Muscle layer of colon (tissue), 2 donors: Measurements from ENCODE around the gene RYR3.
"Not testable (repeated sequence)": the region's sequence is repeated elsewhere in the genome, so short reads cannot be mapped to it uniquely, and the experiment has no call there.

ENCODE experiments used
- H3K27ac ChIP-seq: one replicate; pipeline ENCODE4 v1.7.0; 2013; ENCODE audit warnings: low read depth, mild to moderate bottlenecking, low read length, moderate library complexity
- H3K27me3 ChIP-seq, 2 donors: one replicate each; pipeline ENCODE4 v1.7.0; 2013; ENCODE audit warnings: low read length in 2 of 2, mild to moderate bottlenecking in 2 of 2; ENCODE audit not compliant: insufficient read depth in 2 of 2, control insufficient read depth in 1 of 2
- H3K36me3 ChIP-seq: one replicate; pipeline ENCODE4 v1.7.0; 2013; ENCODE audit warnings: mild to moderate bottlenecking, low read length; ENCODE audit not compliant: insufficient read depth
- H3K4me1 ChIP-seq: one replicate; pipeline ENCODE4 v1.7.0; 2013; ENCODE audit warnings: mild to moderate bottlenecking, low read length; ENCODE audit not compliant: insufficient read depth
- H3K4me3 ChIP-seq, 2 donors: one replicate each; pipeline ENCODE4 v1.7.0; 2013; ENCODE audit warnings: low read length in 2 of 2, low read depth in 1 of 2, mild to moderate bottlenecking in 1 of 2, moderate library complexity in 1 of 2
- H3K9ac ChIP-seq: one replicate; pipeline ENCODE4 v1.7.0; 2013; ENCODE audit warnings: low read length
- H3K9me3 ChIP-seq: one replicate; pipeline ENCODE4 v1.7.0; 2013; ENCODE audit warnings: mild to moderate bottlenecking, low read length
- donor health status: abdominal sarcoma.
- donor health status: Adenocarcinoma of cecum.

RYR3 gene

DNA sequence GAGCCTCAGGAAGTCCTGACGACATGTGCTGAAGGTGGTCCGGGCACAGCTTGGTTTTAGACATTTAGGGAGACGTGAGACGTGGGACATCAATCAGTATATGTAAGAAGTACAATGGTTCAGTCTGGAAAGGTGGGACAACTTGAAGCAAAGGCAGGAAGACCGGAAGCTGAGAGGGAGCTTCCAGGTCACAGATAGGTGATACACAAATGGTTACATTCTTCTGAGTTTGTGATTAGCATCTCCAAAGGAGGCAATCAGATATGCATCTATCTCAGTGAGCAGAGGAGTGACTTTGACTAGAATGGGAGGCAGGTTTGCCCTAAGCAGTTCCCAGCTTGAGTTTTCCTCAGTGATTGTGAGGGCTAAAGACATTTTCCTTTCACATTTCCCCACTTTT lies 282.1 kb downstream of the RYR3 start:
- H3K9me3 ChIP-seq = no peaks in the 10 kb centered on the region
- H3K27ac ChIP-seq = no peak overlapping the region
- no peak overlapping the region for H3K9ac ChIP-seq
- no peaks in the 10 kb centered on the region for H3K4me1 ChIP-seq
- no peaks in the 10 kb centered on the region for H3K27me3 ChIP-seq
- no peaks in the 10 kb centered on the region for H3K36me3 ChIP-seq
- no peak overlapping the region for H3K4me3 ChIP-seq

DNA sequence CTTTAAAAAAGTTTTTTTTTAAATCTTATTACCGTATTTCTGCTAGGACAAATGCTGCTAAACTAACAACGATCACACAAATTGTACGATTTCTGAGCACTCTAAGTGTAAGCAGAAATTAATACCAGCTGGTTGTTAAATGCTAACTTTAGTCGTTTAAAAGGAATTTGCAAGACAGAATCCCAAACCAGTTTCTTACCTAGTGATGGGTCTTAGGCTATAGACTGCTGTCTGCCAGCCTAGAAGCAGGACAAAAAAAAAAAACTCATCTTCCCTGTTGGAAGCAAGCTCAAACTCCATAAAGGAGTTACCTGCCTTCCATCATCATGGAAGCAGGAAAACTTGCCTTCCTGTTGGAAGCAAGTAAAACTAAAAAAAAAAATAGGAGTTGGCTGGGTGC lies 287.6 kb downstream of the RYR3 start:
- not testable (repeated sequence) for H3K4me3 ChIP-seq, H3K36me3 ChIP-seq, H3K9me3 ChIP-seq, H3K9ac ChIP-seq, H3K27me3 ChIP-seq, H3K27ac ChIP-seq, H3K4me1 ChIP-seq

DNA sequence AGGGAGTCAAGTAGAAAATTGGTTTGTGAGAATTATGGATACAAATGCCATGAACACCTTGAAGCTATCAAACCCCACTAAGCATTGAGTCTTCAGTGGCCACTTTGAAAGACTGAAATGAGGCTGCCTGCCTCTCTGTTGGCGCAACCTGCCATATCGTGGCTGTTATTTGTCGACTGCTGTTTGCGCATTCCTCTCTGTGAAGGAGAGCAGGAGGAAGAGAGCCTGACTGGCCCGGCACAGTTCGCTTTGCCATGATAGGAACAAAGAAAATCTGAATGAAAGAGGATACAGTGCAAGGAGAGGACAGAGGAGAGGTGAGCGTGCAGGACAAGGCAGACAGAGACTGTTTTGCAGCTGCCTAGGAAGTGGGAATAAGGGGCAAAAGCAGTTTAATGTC lies 289.4 kb downstream of the RYR3 start:
- no peaks in the 10 kb centered on the region for H3K27me3 ChIP-seq
- no peak overlapping the region for H3K27ac ChIP-seq
- no peak overlapping the region for H3K4me3 ChIP-seq
- H3K4me1 ChIP-seq = no peaks in the 10 kb centered on the region
- no peaks in the 10 kb centered on the region for H3K9me3 ChIP-seq
- H3K36me3 ChIP-seq = no peaks in the 10 kb centered on the region
- H3K9ac ChIP-seq = no peak overlapping the region

DNA sequence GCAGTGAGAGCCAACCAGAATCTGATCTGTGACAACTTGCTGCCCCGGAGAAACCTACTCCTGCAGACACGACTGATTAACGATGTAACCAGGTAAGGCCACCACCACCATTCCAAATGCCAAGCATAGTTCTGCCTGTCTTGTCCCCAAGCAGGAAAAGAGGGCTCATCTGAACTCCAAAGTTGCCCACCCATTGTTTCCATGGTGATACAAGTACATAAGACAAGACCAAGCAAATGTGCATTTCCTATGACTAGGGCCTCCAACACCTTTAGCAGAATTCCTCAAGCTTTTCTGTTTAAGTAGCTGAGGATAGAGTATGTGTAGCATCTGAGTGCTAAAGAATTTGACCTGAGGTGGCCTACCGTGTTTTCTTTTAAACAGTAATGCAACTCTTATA lies 290.7 kb downstream of the RYR3 start:
- Histone ChIP-seq H3K4me3 (no peak overlapping the region), H3K27me3 (no peaks in the 10 kb centered on the region), H3K9me3 (no peaks in the 10 kb centered on the region), H3K9ac (no peak overlapping the region), H3K36me3 (no peaks in the 10 kb centered on the region), H3K4me1 (no peaks in the 10 kb centered on the region), H3K27ac (no peak overlapping the region)

DNA sequence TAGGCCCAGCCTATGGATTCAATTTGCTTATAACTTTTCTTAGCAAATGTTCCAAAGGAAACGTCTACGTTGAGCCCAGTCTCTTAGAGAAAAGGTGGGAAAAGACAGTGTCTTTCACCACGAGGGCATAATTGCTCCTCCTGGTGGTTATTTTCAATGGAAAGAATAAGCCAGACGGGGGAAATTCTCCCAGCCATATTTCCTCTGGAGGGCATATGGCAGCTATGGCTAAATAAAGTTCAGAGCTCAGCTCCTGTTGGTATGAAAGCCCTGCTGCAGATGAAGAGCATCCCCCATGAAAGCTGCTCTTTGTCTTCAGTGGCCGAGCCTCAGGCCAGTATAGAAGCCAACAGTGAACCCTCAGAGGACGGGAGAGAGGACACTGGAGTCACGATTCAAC lies 297.9 kb downstream of the RYR3 start:
- no peaks in the 10 kb centered on the region for H3K36me3 ChIP-seq
- H3K4me3 ChIP-seq = no peak overlapping the region
- no peaks in the 10 kb centered on the region for H3K9me3 ChIP-seq
- H3K27ac ChIP-seq = no peak overlapping the region
- H3K27me3 ChIP-seq = no peaks in the 10 kb centered on the region
- H3K9ac ChIP-seq = no peak overlapping the region
- H3K4me1 ChIP-seq = no peaks in the 10 kb centered on the region

DNA sequence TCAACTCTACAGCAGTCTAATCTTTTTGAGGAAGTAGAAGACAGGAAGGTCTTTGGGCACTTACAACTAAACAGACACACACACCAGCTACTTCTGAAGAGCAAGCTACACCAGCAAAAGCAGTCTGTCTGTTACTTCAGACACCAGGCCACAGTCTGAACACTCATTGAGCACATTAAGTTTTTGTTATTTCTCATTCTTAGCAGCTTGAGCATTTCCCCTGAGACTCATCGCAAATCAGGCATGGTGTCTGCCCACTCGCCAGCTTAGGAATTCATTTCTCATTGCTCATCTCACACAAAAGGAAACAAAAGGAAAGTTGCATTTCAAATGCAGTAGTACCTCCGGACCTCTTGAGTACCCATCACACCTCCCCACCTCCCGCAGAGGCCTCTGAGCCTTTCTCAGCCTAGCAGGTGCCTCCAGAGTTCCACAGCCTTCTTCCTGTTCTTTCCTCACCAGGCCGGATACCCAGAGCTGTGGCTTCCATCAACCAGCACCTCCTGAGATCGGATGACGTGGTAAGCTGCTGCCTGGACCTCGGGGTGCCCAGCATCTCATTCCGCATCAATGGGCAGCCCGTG lies 302.0 kb downstream of the RYR3 start:
- Histone ChIP-seq H3K4me1 (no peaks in the 10 kb centered on the region), H3K4me3 (no peak overlapping the region), H3K27me3 (no peaks in the 10 kb centered on the region), H3K27ac (no peak overlapping the region), H3K9ac (no peak overlapping the region), H3K36me3 (no peaks in the 10 kb centered on the region), H3K9me3 (no peaks in the 10 kb centered on the region)

DNA sequence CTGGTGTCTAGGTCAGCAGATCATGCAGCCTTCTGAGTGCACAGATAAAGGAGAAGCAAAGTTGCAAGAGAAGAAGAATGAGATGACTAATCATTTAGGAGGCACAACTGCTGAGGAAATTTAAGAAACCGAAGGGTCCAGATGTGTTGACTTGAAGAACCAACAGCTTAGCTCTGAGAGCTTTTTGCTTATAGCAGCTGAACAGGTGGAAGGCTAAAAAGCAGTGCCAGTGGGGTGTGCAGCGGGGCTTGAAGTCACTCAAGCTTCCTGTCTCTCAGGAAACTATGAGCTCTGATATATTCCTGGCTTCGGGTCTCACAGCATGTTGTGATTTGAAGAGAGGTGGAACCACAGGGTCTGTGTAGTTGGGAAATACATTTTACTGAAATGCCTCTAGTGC lies 305.7 kb downstream of the RYR3 start:
- Histone ChIP-seq H3K9me3 (no peaks in the 10 kb centered on the region), H3K4me1 (no peaks in the 10 kb centered on the region), H3K4me3 (no peak overlapping the region), H3K9ac (no peak overlapping the region), H3K36me3 (no peaks in the 10 kb centered on the region), H3K27ac (no peak overlapping the region), H3K27me3 (no peaks in the 10 kb centered on the region)

DNA sequence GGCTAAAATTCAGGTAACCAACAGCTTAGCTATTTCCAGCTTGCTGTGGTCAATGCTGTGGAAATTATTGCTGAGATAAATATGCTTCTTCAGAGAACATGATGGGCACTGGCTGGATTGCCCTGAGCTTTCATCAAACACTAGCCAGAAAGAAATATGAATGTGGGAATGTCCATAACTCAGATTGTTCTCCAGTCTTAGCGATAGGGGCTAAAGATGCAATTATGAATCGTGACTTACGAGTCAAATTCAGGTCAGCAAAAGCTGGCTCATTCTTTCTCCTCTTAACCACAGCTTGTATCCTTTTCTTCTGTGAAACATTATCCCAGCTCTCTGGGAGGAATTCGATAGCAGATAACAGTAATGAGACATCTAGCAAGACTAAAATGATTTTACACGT lies 307.6 kb downstream of the RYR3 start:
- Histone ChIP-seq H3K4me1 (no peaks in the 10 kb centered on the region), H3K27ac (no peak overlapping the region), H3K36me3 (no peaks in the 10 kb centered on the region), H3K27me3 (no peaks in the 10 kb centered on the region), H3K9ac (no peak overlapping the region), H3K4me3 (no peak overlapping the region), H3K9me3 (no peaks in the 10 kb centered on the region)

DNA sequence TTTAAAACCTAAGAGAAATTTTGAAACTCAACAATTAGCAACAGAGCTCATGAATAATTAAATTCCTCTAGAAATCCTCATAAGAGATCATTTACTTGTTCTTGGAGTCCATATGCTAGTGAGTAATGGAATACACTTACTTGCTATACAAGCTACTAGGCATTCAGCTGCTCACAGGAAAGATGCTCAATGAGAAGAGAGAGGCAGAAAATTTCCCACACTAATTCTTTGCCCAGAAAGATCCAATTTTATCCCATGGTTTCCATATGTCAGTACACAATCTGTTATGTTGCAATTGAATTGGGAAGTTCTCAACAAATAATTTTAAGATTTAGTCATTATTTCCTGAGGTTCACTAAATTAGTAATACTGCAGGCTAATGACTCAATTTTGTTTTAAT lies 310.4 kb downstream of the RYR3 start:
- H3K9me3 ChIP-seq = no peaks in the 10 kb centered on the region
- no peak overlapping the region for H3K4me3 ChIP-seq
- H3K36me3 ChIP-seq = peaks cover 3% of the 10 kb centered on the region
- H3K9ac ChIP-seq = no peak overlapping the region
- no peaks in the 10 kb centered on the region for H3K4me1 ChIP-seq
- H3K27ac ChIP-seq = no peak overlapping the region
- no peaks in the 10 kb centered on the region for H3K27me3 ChIP-seq

DNA sequence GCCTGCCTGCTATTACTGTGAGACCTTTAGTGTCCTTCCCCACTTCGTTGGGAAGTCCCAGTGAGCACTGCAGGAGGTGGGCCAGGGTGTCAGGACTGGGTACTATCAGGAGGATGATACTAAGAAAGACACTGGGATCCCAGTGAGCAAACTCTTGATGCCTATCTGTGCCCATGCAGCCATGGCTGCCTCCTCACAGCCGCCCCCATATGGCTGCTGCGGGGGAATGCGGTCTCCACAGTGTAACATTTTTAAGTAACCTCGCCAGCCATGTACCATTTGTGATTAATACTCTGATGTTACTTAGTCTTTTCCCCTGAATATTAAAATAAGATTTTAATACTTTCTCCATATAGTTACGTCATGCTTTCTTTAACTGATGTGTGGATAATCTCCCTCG lies 312.2 kb downstream of the RYR3 start:
- Histone ChIP-seq H3K9ac (no peak overlapping the region), H3K9me3 (no peaks in the 10 kb centered on the region), H3K27me3 (no peaks in the 10 kb centered on the region), H3K27ac (no peak overlapping the region), H3K36me3 (peaks cover 3% of the 10 kb centered on the region), H3K4me3 (no peak overlapping the region), H3K4me1 (no peaks in the 10 kb centered on the region)

DNA sequence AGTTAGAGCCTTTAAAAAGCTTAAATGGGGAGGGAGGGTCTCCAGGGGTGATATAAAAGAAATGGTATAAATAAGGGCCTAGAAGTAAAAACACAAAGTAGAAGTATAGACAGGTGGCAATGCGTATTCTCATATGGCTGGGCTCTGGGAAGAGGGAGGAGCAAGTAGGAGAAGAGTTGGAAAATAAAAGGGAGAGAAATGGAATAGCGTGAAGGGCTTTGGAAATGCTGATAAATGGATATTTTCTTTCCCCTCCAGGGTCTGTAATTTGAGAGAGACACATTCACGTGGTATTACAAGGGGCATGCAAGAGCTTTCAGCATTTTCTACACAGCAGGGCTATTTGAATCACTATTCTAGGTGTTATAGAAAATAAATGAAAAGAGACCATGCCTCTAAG lies 313.7 kb downstream of the RYR3 start:
- H3K27ac ChIP-seq = no peak overlapping the region
- no peak overlapping the region for H3K9ac ChIP-seq
- peaks cover 3% of the 10 kb centered on the region for H3K36me3 ChIP-seq
- no peak overlapping the region for H3K4me3 ChIP-seq
- H3K9me3 ChIP-seq = no peaks in the 10 kb centered on the region
- no peaks in the 10 kb centered on the region for H3K4me1 ChIP-seq
- H3K27me3 ChIP-seq = no peaks in the 10 kb centered on the region

DNA sequence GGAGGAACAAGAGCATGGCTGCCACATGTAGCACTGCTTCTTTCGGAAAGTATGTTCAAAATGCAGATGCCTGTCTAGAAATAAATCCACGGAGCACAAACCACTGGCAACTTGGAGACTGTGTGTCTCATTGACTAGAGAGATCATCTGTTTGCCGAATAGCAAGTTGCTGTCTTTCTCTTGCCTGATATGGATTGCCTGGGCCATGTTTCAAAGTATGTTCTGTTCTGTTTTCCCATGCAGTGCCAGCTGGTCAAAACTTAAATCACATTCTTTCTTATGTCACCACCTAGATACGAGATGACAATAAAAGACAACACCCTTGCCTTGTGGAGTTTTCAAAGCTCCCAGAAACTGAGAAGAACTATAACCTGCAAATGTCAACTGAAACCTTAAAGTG lies 318.9 kb downstream of the RYR3 start:
- Histone ChIP-seq H3K36me3 (peaks cover 13% of the 10 kb centered on the region), H3K4me3 (no peak overlapping the region), H3K9me3 (no peaks in the 10 kb centered on the region), H3K9ac (no peak overlapping the region), H3K27ac (no peak overlapping the region), H3K27me3 (no peaks in the 10 kb centered on the region), H3K4me1 (no peaks in the 10 kb centered on the region)
